NCI-H2227 (cell line): ENCODE measurements around the gene FBH1.
"Not testable (repeated sequence)": the region's sequence is repeated elsewhere in the genome, so short reads cannot be mapped to it uniquely, and the experiment has no call there.

Experiments
- DNase-seq: peaks from one replicate; lab custom pipeline; 2025; ENCODE audit not compliant: unreplicated experiment; lab: John Stamatoyannopoulos, UW

Gene FBH1

GRCh38 chr10:5902511-5903274 is 12.7 kb downstream of the FBH1 start:
- no peak for DNase-seq

DNA sequence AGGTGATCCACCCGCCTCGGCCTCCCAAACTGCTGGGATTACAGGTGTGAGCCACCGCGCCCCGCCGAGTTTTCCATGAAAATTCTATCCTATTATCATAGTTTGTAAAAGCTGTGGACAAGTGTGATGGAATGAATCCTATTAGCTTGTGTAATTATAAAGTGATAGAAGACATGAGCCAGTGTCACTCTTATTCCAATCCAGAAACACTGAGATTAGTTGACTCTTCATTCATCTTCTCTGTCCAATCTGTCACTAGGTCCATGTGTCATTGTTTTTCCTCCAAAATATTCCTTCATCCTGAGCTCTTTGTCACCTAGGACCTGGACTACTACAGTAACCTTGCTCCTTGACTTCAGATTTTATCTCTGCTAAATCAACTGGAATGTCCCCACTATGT is 13.5 kb downstream of the FBH1 start:
- no peak for DNase-seq

DNA sequence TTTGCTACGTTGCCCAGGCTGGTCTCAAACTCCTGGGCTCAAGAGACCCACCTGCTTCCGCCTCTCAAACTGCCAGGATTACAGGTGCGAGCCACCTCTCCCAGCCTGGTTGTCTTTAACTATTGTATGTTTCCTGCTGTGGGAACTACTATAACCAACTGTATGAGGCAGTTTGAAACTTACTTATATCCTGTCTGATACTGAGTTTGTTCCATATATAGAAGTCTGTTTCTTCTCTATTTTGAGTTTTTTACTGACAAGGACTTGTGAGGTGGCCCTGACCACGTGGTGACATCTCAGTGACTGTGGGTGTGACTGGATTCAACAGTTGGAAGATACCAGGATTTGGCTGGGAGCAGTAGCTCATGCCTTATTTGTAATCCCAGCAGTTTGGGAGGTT is 14.2 kb downstream of the FBH1 start:
- DNase-seq: no peak

GRCh38 chr10:5905854-5906507 is 15.9 kb downstream of the FBH1 start:
- no peak for DNase-seq

DNA sequence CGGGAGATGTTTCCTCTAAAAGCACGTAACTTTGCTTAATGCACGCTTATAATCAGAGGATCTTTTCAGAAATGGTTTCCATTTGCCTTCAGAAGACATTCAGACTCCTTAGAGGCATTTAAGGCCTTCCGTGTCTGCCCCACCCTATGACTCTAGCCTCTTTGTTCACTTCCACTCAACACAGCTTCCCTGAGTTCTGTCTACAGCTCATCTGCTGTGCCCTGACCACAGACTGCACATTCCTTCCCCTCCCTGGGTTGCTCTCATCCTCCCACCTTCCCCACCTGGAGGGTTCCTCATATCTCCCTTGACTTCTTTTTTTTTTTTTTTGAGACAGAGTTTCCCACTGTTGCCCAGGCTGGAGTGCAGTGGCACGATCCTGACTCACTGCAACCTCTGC is 16.6 kb downstream of the FBH1 start:
- DNase-seq: no peak

- DNase-seq: not testable (repeated sequence)
Measured at GRCh38 chr10:5908676-5909075, 18.6 kb downstream of the FBH1 start.

DNA sequence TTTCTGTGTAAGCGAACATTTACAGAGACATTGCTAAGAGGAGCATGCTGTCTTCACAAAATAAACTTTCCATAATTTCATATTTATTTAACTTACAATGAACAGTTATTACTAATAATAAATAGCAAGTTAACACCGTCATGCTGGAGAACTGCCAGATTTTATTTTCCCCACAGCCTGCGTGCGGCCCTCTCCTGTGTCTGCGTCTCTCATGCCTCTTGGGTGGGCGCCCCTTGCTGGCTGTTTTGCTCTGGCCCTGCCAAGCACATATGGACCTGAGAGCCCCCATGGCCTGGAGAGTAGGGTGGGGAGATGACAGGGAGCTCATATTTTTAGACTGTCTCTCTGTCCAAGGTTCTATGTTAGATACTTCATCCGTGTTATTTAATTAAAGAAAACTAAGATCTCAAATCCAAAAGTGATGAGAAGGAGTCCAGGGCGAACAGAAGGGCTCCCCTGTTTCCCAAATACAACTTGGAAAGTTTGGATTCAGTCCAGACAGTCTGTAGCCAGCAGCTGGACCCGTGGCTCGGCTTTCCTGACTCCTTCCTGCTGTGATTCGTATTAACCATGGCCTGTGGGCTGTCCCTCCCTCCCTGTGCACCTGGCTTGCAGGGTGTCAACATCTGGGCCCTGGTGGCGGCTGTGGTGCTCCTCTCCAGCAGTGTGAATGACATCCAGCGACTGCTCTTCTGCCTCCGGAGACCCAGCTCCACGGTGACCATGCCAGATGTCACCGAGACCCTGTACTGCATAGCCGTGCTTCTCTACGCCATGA is 20.5 kb downstream of the FBH1 start:
- no peak for DNase-seq

DNA sequence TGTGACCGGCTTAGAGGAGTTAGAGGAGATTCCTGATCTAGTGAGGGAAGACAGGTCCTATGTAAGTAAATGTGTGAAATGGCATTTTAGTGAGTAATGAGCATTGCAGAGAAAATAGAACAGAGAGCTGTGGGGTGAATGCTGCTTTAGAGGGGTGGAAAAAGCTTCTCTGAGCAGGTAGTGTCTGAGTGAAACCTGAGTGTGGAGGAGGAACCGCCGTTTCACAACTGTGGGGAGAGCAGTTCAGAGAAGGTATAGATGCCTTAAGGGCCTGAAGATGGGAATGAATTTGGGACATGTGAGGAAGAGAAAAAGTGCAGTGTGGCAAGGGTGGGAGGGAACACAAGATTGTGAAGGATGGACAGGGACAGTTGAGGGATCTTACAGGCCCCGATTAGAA is 21.6 kb downstream of the FBH1 start:
- DNase-seq: no peak

DNA sequence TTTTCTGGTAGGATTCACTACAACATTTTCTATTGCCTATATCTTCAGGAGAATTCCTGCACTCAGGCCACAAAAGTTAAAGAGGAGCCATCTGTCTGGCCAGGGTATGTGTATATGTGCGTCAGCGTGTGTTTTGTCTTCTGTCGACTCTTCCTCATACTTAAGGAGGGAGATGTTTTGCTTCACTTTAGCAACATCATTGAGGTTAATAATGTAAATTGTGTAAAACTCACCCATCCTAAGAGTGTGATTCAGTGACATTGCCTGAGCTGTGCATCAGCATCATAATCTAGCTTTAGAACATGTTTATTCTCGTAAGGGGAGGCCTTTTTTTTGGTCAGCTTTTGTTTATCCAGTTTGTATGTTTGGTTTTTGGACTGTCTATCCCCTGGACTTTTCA is 23.7 kb downstream of the FBH1 start:
- DNase-seq: no peak

DNA sequence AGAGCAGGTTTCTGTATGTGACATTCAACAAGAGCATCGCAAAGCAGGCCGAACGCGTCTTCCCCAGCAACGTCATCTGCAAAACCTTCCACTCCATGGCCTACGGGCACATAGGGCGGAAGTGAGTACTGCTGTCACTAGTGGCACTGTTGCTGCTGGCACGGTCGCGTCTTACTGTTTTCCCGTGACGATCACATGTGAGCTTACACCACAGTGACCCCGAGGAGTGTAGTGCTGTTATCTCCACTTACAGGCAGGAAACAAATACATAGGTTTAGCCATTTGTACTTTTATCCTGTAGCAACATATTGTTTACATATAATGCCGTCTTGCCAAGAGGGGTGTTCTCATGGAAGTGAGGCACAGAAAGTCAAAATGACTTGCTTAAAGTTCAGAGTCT is 25.4 kb downstream of the FBH1 start:
- DNase-seq: no peak

DNA sequence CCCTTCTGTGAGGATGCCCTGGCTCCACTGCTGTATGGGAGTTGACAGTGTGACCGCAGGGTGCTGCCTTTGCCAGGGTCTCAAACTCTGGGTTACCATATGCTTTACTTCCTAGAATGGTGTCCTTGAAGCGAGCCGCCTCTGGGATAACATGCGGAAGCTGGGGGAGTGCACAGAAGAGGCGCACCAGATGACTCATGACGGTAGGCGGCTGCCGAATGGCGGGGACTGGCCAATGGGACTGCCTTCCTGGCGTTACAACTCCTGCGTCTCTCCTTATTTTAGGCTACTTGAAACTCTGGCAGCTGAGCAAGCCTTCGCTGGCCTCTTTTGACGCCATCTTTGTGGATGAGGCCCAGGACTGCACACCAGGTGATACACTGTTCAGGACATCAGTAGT is 27.3 kb downstream of the FBH1 start:
- no peak for DNase-seq

DNA sequence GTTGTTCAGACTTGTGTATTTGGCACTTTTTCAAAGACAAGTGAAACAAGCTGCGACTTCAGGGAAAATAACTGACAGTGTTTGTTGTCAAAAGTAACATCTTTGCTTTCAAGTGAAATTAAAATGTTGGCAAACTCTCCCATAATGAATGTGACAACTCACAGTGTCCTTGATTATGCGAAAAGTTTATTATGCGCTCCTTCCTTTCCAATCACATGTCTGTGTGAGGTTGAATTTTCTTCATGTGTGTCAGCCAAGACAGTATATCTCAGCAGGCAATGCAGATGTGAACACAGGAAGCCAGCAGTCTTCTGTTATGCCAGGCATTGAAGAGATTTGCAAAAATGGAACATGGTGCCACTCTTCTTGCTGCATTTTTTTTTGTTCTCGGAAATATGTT is 28.7 kb downstream of the FBH1 start:
- no peak for DNase-seq

DNA sequence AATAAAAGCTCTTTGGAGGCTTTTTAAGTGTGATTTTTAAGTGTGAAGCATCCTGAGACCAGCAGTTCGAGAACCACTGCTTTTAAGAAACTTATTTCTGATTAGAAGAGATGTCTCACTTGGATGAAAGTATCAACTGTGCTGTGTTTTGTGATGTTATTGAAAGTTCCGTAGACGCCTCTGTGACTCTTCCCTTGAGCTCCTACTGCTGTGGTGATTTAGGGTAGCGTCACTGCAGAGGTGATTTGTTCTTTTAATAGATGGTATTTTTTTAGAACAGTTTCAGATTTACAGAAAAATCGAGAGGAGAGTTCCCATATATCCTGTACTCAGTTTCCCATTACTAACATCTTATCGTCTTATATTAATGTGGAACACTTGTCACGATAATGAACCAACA is 29.5 kb downstream of the FBH1 start:
- no peak for DNase-seq

GRCh38 chr10:5921746-5922145 is 31.7 kb downstream of the FBH1 start:
- no peak for DNase-seq

DNA sequence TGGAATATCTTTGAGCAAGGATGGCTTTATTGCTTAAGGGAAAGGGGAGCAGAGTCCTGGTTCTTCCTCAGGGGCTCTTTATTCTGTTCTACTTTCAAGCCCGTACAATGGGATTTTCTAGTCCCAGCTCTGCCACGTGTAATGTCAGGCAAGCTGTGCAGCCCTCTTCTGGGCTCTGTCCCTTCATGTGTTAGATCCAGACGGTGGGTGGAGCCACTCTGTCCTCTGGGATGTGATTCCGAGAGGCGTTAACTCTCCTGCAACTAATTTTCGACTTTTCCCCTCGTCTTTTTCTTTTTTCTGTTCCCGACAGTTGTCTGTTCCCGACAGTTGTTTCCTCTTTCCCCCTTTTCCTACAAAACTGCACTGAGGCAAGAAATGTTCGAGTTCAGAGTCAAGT is 34.8 kb downstream of the FBH1 start:
- DNase-seq: no peak

DNA sequence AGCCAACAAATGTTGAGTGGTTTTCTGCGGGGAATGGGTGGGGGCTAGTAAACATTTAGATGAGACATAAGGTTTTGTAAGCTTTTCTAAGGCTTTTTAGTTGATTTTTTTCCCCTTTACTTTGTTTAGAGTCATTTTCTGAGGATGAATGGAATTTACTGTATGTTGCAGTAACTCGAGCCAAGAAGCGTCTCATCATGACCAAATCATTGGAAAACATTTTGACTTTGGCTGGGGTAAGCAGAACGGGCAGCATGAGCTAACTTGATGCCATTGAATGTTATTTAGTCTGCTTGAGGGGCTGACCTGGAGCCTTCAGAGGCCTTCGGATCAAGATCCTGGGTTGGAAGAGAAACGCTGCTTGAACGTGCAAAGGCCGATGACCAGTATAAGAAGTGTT is 37.3 kb downstream of the FBH1 start:
- DNase-seq: no peak

DNA sequence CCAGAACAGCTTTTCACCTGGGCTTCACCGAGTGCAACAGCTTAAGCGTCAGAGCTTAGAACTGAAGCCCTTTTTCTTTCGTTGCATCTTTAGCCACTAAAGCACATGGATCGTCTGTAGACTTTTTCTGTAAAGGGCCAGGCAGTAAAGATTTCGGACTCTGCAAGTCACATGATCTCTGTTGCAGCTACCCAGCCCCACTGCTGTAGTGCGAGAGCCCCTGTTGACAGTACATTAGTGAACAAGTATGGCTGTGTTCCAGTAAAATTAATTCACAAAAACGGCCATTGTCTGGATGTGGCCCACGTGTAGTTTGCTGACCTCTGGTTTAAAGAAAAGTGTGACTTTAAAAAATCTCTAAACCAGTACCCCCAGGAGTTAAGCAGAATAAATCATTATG is 39.4 kb downstream of the FBH1 start:
- DNase-seq: no peak

GRCh38 chr10:5930272-5930671 is 40.2 kb downstream of the FBH1 start:
- no peak for DNase-seq

DNA sequence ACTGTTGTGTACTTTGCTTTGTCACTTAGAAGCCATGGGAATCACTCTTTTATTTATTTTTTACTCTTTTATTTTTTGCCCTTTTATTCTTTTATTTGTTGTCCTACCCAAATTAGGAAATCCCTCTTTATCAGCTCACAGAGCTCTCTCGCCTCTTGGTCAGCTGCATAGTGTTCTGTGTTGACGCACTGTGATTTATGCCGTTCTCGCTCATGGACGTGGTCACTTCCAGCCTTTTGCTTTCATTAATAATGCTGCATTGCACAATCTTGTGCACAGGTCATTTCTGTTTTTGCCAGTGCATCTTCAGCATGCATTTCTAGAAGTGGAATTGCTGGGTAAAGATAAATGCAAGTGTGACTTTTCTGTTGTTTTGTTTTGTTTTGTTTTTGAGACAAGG is 42.3 kb downstream of the FBH1 start:
- DNase-seq: no peak

DNA sequence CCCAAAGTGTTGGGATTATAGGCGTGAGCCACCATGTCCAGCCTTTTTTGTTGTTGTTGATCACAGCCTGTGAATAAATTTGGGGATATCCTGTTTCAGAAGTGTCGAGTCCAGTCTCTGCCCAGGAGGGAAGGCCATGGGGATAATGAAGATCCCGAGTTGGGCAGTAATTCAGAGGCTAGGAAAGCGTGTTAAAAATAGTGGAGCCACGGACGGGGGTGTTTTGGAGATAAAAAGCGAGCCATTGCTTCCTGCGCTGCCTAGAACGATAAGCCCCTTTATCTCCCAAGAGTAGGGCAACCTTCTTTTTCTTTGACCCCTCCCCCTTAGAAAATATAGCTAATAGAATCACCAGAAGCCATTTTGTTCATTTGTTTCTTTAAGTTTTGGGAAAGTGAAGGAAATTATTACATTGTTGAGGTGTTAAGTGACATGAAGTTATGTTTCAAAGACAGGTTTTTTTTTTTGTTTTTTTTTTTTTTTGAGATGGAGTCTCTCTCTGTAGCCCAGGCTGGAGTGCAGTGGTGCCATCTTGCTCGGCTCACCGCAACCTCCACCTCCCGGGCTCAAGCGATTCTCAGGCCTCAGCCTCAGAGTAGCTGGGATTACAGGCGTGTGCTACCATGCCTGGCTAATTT is 44.0 kb downstream of the FBH1 start:
- no peak for DNase-seq

DNA sequence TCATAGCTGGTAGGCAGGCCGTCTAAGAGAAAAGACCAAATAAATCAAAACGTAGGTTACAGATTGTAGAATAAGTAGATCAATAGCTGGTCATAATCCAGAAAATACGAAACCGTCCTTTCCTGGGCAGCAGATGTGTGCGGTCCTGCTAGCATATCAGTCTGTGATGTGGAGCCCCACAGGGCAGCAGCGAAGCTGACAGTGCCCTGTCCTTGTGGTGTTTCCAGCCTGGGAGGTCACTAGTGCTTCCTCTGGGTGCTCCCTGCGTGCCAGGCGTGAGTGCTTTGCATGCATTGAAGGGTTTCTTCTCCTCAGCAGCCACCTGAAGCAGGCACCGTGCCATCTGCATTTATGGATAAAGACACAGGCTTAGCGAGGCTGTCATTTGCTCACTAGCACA is 45.6 kb downstream of the FBH1 start:
- DNase-seq: no peak

DNA sequence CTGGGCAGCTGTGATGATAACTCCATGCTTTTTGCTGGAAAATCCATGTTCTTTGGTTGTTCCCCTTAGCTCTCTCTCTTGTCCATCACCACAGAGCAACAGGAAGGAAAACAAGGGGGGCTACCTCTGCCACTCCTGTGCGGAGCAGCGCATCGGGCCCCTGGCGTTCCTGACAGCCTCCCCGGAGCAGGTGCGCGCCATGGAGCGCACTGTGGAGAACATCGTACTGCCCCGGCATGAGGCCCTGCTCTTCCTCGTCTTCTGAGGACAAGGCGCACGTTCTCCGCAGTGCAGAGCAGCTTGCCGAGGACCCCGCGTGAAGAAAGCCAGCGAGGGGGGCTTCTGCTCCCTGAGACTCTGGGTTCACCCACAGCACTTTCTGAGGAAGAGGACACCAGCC is 47.0 kb downstream of the FBH1 start:
- DNase-seq: no peak
